Measurements from ENCODE around the gene CYP2W1.

- TF ChIP-seq CTCF (conservative IDR thresholded peaks at IDR 0.05; ENCODE audit: low read depth, low read length) (no peak), EZH2 (IDR thresholded peaks at IDR 0.05; ENCODE audit: low read length, unreplicated experiment) (no peak)
Observed at GRCh38 chr7:963236-964078, 19.5 kb upstream of the CYP2W1 start.

All from PC-3 (cell line).